HEK293 (cell line): ENCODE data around the gene LRP8.

Experiments
- CTCF ChIA-PET: fragments of 350-600 bp; formaldehyde crosslinking; extraction: SDS; loops from one replicate; lab custom pipeline; 2021; ENCODE audit warnings: antibody characterized with exemption; lab: Yijun Ruan, JAX
- POLR2A ChIA-PET: fragments of 300-600 bp; formaldehyde crosslinking; extraction: SDS; loops from one replicate; lab custom pipeline; 2020; ENCODE audit warnings: antibody characterized with exemption, inconsistent platforms; lab: Yijun Ruan, JAX
- H3K27ac ChIP-seq: fragments of 200-500 bp; sonication (Bioruptor generic); 2 replicates; pipeline ENCODE4 v1.5.1; 2014; ENCODE audit warnings: low read depth, low read length, control low read depth, inconsistent platforms; ENCODE audit errors: extremely low read depth
- H3K36me3 ChIP-seq, 2 experiments: fragments of 200-500 bp in 1 of 2; sonication (Bioruptor generic) in 1 of 2; 1 replicate in 1 of 2; 2 replicates in 1 of 2; pipeline ENCODE4 v1.5.1; 2014 to 2017; ENCODE audit warnings: inconsistent platforms in 2 of 2, low read length in 2 of 2; ENCODE audit not compliant: control insufficient read depth in 2 of 2, insufficient read depth in 1 of 2
- H3K4me1 ChIP-seq: fragments of 200-500 bp; sonication (Bioruptor generic); 2 replicates; pipeline ENCODE4 v1.5.1; 2014; ENCODE audit warnings: mild to moderate bottlenecking, low read length, inconsistent platforms; ENCODE audit not compliant: control insufficient read depth, insufficient read depth
- H3K4me3 ChIP-seq: 2 replicates; pipeline ENCODE4 v1.5.1; 2011; ENCODE audit warnings: low read depth, mild to moderate bottlenecking, control low read depth, low read length, moderate library complexity
- H3K9me3 ChIP-seq: fragments of 200-500 bp; sonication (Bioruptor generic); 2 replicates; pipeline ENCODE4 v1.5.1; 2014; ENCODE audit warnings: low read depth, low read length, inconsistent platforms; ENCODE audit not compliant: control insufficient read depth, insufficient read depth
- HOXD13 ChIP-seq: sonication (generic); formaldehyde crosslinking; IDR thresholded peaks from 2 replicates; pipeline ENCODE4 v1.8.0; 2022; ENCODE audit warnings: missing genetic modification reagents, borderline replicate concordance
- ZBTB10 ChIP-seq: fragments of 450-650 bp; formaldehyde crosslinking; IDR thresholded peaks from 2 replicates; pipeline ENCODE4 v1.5.1; 2016; ENCODE audit warnings: missing biosample characterization, missing genetic modification characterization
- ZFP37 ChIP-seq: fragments of 450-650 bp; formaldehyde crosslinking; IDR thresholded peaks from 2 replicates; pipeline ENCODE4 v1.5.1; 2016; ENCODE audit warnings: missing biosample characterization, missing genetic modification characterization
- ZNF148 ChIP-seq: fragments of 450-650 bp; formaldehyde crosslinking; IDR thresholded peaks from 2 replicates; pipeline ENCODE4 v1.5.0; 2017; ENCODE audit warnings: missing biosample characterization, missing genetic modification characterization, borderline replicate concordance
- ZNF169 ChIP-seq: fragments of 450-650 bp; formaldehyde crosslinking; IDR thresholded peaks from 2 replicates; pipeline ENCODE4 v1.5.1; 2016; ENCODE audit warnings: missing biosample characterization, missing genetic modification characterization
- ZNF175 ChIP-seq: fragments of 450-650 bp; formaldehyde crosslinking; IDR thresholded peaks from 2 replicates; pipeline ENCODE4 v1.5.1; 2016; ENCODE audit warnings: missing biosample characterization, missing genetic modification characterization
- ZNF211 ChIP-seq: fragments of 450-650 bp; formaldehyde crosslinking; IDR thresholded peaks from 2 replicates; pipeline ENCODE4 v1.5.1; 2016; ENCODE audit warnings: low read depth, missing biosample characterization, missing genetic modification characterization
- ZNF266 ChIP-seq: fragments of 450-650 bp; formaldehyde crosslinking; IDR thresholded peaks from 2 replicates; pipeline ENCODE4 v1.5.1; 2016; ENCODE audit warnings: missing biosample characterization, missing genetic modification characterization, low read depth
- ZNF501 ChIP-seq: fragments of 450-650 bp; formaldehyde crosslinking; IDR thresholded peaks from 2 replicates; pipeline ENCODE4 v1.5.1; 2016; ENCODE audit warnings: missing biosample characterization, missing genetic modification characterization
- ZNF518A ChIP-seq: fragments of 450-650 bp; formaldehyde crosslinking; conservative IDR thresholded peaks from 2 replicates; pipeline ENCODE4 v1.5.1; 2016; ENCODE audit warnings: low read depth, missing biosample characterization, missing genetic modification characterization
- ZNF571 ChIP-seq: fragments of 450-650 bp; formaldehyde crosslinking; IDR thresholded peaks from 2 replicates; pipeline ENCODE4 v1.5.0; 2017; ENCODE audit warnings: missing biosample characterization, missing genetic modification characterization
- ZNF624 ChIP-seq: fragments of 450-650 bp; formaldehyde crosslinking; IDR thresholded peaks from 2 replicates; pipeline ENCODE4 v1.5.1; 2017; ENCODE audit warnings: missing biosample characterization, missing genetic modification characterization
- ZNF660 ChIP-seq: fragments of 450-650 bp; IDR thresholded peaks from 2 replicates; pipeline ENCODE4 v1.5.1; 2018; ENCODE audit warnings: missing biosample characterization, mild to moderate bottlenecking, missing genetic modification characterization
- ZNF768 ChIP-seq: fragments of 450-650 bp; formaldehyde crosslinking; IDR thresholded peaks from 2 replicates; pipeline ENCODE4 v1.5.1; 2018; ENCODE audit warnings: missing biosample characterization, mild to moderate bottlenecking, missing genetic modification characterization
- ZNF785 ChIP-seq: fragments of 450-650 bp; formaldehyde crosslinking; IDR thresholded peaks from 2 replicates; pipeline ENCODE4 v1.5.1; 2016; ENCODE audit warnings: missing biosample characterization, missing genetic modification characterization
- TF ChIP-seq, protein P1 (sequence below): fragments of 450-650 bp; formaldehyde crosslinking; IDR thresholded peaks from 2 replicates; pipeline ENCODE4 v1.5.1; 2017; ENCODE audit warnings: missing biosample characterization, missing genetic modification characterization
- TF ChIP-seq, protein P2 (sequence below): fragments of 450-650 bp; formaldehyde crosslinking; IDR thresholded peaks from 2 replicates; pipeline ENCODE4 v1.5.1; 2017; ENCODE audit warnings: missing biosample characterization, missing genetic modification characterization
- TF ChIP-seq, protein P3 (sequence below): fragments of 450-650 bp; formaldehyde crosslinking; IDR thresholded peaks from 2 replicates; pipeline ENCODE4 v1.5.1; 2016; ENCODE audit warnings: missing biosample characterization, missing genetic modification characterization, low read depth

Gene LRP8

DNA sequence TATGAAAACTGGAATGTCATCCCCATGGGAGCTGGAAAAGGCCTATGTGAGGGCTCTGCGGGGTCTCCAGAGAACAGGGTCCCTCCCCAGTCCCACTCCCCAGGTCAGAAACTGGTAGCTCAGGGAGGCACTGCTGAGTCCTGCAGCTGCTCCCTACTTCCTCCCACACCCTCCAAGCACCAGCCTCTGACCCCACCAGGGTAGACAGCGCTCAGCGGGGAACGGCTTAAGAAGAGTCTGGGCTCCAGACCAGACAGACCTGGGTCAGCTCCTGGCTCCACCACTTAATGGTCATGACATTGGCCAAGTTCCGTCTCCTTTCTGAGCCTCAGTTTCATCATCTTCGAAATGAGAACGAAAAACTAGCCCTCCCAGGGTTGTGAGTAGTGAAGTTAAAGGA, 7.2 kb downstream of the LRP8 start:
- H3K27ac ChIP-seq: no peak overlapping the region
- TF ChIP-seq ZBTB10 (tag by site-specific recombination) (no peak), ZNF768 (tag by site-specific recombination) (no peak), HOXD13 (CRISPR knock-in tag) (no peak), ZNF175 (tag by site-specific recombination) (no peak), ZNF624 (tag by site-specific recombination) (no peak), ZNF266 (no peak), ZNF785 (tag by site-specific recombination) (no peak), ZNF571 (no peak), ZNF660 (no peak), ZNF211 (tag by site-specific recombination) (no peak), ZFP37 (tag by site-specific recombination) (no peak)
- TF ChIP-seq, protein P1, sequence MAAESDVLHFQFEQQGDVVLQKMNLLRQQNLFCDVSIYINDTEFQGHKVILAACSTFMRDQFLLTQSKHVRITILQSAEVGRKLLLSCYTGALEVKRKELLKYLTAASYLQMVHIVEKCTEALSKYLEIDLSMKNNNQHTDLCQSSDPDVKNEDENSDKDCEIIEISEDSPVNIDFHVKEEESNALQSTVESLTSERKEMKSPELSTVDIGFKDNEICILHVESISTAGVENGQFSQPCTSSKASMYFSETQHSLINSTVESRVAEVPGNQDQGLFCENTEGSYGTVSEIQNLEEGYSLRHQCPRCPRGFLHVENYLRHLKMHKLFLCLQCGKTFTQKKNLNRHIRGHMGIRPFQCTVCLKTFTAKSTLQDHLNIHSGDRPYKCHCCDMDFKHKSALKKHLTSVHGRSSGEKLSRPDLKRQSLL (tag by site-specific recombination): no peak
- no peak overlapping the region for H3K4me3 ChIP-seq
- H3K36me3 ChIP-seq: peaks cover 0 to 40% of the 10 kb centered on the region in 2 experiments; a peak in 1 of 3 replicates
- ChIA-PET CTCF (interaction anchor here (0.8 to 0.9 kb wide), 2 partner anchors 9 to 79 kb away, joined by 3 read pairs; no protein-coding TSS in a partner anchor), POLR2A (no interaction called here)
- H3K9me3 ChIP-seq: no peaks in the 10 kb centered on the region
- no peaks in the 10 kb centered on the region; the same call in 1 of the 2 replicates for H3K4me1 ChIP-seq

- POLR2A ChIA-PET: interaction anchor here (0.7 kb wide), 1 partner anchor 7 kb away, joined by 3 read pairs; no protein-coding TSS in a partner anchor
- TF ChIP-seq, protein P2, sequence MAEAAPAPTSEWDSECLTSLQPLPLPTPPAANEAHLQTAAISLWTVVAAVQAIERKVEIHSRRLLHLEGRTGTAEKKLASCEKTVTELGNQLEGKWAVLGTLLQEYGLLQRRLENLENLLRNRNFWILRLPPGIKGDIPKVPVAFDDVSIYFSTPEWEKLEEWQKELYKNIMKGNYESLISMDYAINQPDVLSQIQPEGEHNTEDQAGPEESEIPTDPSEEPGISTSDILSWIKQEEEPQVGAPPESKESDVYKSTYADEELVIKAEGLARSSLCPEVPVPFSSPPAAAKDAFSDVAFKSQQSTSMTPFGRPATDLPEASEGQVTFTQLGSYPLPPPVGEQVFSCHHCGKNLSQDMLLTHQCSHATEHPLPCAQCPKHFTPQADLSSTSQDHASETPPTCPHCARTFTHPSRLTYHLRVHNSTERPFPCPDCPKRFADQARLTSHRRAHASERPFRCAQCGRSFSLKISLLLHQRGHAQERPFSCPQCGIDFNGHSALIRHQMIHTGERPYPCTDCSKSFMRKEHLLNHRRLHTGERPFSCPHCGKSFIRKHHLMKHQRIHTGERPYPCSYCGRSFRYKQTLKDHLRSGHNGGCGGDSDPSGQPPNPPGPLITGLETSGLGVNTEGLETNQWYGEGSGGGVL (tag by site-specific recombination): no peak
- TF ChIP-seq ZNF148: no peak
- TF ChIP-seq, protein P3, sequence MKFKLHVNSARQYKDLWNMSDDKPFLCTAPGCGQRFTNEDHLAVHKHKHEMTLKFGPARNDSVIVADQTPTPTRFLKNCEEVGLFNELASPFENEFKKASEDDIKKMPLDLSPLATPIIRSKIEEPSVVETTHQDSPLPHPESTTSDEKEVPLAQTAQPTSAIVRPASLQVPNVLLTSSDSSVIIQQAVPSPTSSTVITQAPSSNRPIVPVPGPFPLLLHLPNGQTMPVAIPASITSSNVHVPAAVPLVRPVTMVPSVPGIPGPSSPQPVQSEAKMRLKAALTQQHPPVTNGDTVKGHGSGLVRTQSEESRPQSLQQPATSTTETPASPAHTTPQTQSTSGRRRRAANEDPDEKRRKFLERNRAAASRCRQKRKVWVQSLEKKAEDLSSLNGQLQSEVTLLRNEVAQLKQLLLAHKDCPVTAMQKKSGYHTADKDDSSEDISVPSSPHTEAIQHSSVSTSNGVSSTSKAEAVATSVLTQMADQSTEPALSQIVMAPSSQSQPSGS (tag by site-specific recombination): no peak
- no peak for TF ChIP-seq ZNF518A (tag by site-specific recombination)
- TF ChIP-seq ZNF501 (tag by site-specific recombination): no peak
- TF ChIP-seq ZNF175 (tag by site-specific recombination): no peak
- TF ChIP-seq ZNF169: no peak
Observed at GRCh38 chr1:53319296-53320101, 8.4 kb downstream of the LRP8 start.

More at GRCh38 chr1:53319296-53320101, 8.4 kb downstream of the LRP8 start:
- H3K4me3 ChIP-seq: no peak overlapping the region
- no peak overlapping the region for H3K27ac ChIP-seq
- peaks cover 0 to 28% of the 10 kb centered on the region in 2 experiments; a peak in 1 of 3 replicates for H3K36me3 ChIP-seq
- no peaks in the 10 kb centered on the region for H3K9me3 ChIP-seq
- no peaks in the 10 kb centered on the region; the same call in 1 of the 2 replicates for H3K4me1 ChIP-seq
- CTCF ChIA-PET: interaction anchor here (0.6 kb wide), 2 partner anchors 115 to 907 kb away, joined by 3 read pairs; no protein-coding TSS in a partner anchor
